ENCODE data around the gene CYSRT1.
A peak's percentile ranks its signal among the peaks of the same experiment; 100 is the strongest.

CYSRT1 gene, protein sequence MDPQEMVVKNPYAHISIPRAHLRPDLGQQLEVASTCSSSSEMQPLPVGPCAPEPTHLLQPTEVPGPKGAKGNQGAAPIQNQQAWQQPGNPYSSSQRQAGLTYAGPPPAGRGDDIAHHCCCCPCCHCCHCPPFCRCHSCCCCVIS

DNA sequence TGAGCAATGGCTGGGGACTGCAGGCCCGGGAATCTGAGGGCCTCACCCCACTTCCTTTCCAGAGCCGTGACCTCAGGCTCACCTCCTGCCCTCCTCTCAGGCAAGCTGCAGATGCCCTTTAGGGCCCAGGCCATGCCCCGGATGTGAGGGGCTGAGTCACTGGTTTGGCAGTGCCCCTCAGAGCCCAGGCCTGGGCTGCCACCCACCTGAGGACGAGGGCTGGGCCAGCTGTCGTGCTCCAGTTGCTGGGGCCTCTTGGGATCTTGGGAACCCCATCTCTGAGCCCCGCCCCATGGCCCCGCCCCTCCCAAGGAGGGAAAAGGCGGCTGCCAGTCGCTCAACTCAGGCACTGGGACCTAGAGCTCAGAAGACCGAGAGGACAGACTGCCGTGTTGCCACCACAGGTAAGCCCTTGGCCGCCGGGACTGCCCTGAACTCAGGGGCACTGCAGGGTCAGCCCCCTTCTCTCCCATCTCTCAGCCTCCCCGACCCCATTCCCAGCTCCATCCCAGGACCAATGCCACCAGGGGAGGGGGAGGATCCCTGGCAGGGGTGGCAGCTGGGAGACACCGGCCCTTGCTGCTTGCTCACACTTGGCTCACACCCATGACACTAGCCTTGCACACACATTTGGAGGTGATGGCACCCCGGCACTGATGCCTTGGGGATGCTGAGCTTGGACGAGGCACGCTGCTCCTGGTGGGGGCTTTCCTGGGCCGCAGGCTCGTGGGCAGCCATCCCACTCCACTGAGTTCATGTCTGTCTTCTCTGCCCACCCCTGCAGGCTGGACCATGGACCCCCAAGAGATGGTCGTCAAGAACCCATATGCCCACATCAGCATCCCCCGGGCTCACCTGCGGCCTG lies at the start of gene CYSRT1:
TSS of gene CYSRT1 (plus strand) at position 345 of the 865 bp plus-strand sequence. CDS start at position 793, 448 bp downstream.
- DNase-seq (ENCODE audit: low spot score): no peak
- TF ChIP-seq, protein P1, sequence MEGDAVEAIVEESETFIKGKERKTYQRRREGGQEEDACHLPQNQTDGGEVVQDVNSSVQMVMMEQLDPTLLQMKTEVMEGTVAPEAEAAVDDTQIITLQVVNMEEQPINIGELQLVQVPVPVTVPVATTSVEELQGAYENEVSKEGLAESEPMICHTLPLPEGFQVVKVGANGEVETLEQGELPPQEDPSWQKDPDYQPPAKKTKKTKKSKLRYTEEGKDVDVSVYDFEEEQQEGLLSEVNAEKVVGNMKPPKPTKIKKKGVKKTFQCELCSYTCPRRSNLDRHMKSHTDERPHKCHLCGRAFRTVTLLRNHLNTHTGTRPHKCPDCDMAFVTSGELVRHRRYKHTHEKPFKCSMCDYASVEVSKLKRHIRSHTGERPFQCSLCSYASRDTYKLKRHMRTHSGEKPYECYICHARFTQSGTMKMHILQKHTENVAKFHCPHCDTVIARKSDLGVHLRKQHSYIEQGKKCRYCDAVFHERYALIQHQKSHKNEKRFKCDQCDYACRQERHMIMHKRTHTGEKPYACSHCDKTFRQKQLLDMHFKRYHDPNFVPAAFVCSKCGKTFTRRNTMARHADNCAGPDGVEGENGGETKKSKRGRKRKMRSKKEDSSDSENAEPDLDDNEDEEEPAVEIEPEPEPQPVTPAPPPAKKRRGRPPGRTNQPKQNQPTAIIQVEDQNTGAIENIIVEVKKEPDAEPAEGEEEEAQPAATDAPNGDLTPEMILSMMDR (IDR thresholded peaks at IDR 0.05; ENCODE audit: extremely low read depth, missing control alignments): no peak

DNA sequence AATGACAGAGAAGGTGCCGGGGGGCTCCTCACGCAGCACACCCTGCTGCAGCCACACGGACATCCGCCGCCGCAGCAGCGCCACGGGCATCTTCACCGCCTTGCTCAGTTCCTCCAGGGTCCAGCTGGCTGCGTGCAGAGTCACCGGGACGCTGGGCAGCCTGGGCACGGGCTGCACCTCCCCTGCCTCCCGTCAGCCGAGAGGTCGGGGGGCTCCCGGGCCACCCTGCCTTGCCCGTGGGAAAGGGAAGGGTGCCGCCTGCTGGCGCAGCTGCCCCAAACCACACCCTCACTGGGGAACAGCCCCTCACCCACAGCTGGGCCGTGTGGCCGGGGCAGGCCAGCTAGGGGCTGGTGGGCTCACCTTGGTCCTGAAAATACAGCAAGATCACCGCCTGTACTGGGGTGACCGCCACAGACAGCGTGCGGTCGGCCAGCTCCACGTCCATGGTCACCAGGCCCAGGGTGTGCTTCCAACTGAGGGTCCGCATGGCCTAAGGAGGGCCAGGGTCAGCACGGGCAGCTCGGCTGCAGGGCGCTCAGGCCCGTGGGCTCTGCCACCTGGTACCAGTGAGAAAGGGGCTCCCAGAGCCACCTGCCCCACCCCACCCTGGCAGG lies 49.5 kb upstream of the CYSRT1 start:
- TF ChIP-seq, protein P1 (IDR thresholded peaks at IDR 0.05; ENCODE audit: extremely low read depth, missing control alignments): no peak
- DNase-seq (ENCODE audit: low spot score): peak; percentile 54

DNA sequence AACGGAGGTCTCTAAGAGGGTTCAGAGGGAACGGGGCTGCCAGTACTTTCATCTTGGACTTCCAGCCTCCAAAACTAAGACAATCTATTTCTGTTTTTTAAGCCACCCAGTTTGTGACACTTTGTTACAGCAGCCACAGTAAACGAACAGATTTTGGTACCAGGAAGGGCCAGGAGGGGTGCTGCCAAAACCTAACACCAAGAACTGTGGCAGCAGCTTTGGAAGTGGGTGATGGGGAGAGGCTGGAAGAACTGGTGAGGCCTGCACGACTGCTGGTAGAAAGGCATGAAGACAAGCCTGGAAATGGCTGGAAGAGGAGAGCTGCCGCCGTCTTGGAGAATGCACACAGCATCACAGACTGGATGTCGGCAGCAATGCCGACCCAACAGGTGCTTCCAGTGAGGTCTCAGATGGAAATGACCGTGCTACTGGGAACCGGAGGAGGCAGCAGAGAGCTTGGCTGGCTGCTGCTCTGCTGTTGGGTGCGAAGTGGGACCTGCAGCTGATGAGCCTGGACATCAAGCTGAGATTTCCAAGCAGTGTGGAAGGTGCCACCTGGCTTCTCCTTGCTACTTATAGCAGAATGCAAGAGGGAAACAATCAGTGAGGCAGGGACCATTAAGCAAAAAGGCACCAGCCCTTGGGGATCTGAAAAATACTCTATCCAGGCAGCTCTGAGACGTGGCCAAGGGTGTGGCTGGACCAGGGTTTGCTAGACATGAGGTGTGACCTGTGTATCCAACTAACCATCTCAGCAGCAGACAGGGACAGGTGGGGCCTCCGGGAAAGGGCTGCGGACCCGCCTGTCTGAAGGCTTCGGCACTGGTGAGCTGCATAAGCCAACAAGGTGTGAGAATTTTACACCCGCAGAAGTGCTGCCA lies 48.4 kb upstream of the CYSRT1 start:
- TF ChIP-seq, protein P1 (IDR thresholded peaks at IDR 0.05; ENCODE audit: extremely low read depth, missing control alignments): peak; percentile 5
- DNase-seq (ENCODE audit: low spot score): peak; percentile 81

DNA sequence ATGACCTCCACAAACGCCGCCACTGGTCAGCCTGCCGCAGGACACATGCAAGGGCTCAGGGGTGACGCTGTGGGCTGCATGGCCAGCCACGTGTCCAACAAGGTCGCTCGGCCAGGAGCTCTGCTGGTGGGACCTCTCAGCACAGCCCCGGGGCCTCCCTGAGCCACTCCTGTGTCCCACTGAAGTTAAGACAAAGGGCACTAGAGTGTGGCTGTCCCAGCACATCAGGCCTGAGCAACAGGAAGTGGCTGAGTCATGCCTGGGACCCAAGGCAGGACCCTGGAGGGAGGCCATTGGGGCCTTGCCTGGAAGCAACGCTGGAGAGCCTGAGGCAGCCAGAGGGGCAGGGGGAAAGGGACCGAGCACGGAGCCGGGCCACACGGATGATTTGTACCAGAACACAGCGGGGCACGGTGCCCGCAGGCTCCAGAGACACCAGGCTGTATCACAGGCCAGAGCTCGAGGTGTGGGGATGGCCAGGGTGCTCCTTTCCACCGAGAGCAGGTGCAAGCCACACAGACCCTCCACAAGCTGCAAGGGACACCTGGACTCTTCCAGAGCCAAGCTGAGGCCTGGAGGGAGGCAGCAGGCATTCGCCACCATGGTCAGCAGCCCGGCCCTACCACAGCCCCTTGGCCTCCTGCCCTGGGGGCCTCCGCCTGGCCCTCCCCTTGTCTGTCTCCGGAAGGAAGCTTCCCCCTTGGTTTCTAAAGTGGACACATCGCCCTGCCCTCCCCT lies 46.6 kb upstream of the CYSRT1 start:
- TF ChIP-seq, protein P1 (IDR thresholded peaks at IDR 0.05; ENCODE audit: extremely low read depth, missing control alignments): no peak
- DNase-seq (ENCODE audit: low spot score): no peak

DNA sequence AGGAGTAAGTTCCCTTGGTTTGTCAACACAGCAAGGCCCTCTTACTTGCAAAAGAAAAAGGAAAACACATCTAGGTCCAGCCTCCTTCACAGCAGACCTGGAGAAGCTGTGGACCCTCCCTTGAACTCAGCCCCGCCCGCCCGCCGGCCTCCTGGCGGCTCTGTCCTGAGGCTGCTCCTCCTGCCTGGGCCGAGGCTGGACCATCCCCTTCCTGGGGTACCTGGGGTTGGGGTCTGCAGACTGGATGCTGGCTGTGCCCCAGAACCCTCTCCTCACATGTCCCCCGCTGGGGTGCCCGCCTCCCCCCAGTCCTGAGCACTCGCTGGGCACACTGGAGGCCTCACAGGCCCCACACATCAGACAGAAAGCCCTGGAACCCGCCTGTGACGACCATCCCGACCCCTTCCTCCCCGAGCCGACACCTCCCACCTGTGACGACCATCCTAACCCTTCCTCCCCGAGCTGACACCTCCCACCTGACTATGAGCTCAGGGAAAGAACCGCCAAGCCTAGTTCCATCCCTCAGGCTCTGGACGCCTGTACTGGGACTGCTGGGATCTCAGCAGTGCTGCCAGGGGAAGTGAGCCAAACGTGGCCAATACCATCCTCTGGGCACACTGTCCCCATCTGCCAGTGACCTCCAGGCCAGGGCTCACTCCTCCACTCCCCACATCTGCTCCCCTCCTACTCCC lies 45.9 kb upstream of the CYSRT1 start:
- DNase-seq (ENCODE audit: low spot score): peak; percentile 27
- TF ChIP-seq, protein P1 (IDR thresholded peaks at IDR 0.05; ENCODE audit: extremely low read depth, missing control alignments): no peak

DNA sequence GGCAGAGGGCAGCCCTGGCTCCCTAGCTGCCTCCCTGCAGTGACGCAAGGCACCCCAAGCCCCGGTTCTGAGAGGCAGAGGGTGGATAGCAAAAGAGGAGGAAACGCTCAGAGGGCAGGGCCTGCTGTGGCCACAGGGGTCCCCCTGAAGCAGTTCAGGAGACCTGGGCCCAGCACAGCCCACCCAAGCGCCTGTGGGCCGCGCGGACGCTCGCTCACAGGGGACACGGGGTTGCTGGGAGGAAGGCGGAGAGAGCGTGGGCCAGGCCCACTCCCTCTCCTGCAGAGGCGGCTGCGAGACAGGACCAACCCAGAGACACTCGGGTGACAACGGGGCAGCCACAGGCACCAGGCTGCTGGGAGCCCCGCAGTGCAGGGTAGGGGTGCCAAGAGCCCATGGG lies 45.2 kb upstream of the CYSRT1 start:
- TF ChIP-seq, protein P1 (IDR thresholded peaks at IDR 0.05; ENCODE audit: extremely low read depth, missing control alignments): no peak
- no peak for DNase-seq (ENCODE audit: low spot score)

Measured in GM20000 (cell line).